Bone marrow (tissue), 2 donors: ENCODE results near the gene RPL38.

Experiments used
- DNase-seq, 2 donors: peaks; one replicate each; lab custom pipeline; 2025; lab: John Stamatoyannopoulos, UW

The RPL38 gene

DNA sequence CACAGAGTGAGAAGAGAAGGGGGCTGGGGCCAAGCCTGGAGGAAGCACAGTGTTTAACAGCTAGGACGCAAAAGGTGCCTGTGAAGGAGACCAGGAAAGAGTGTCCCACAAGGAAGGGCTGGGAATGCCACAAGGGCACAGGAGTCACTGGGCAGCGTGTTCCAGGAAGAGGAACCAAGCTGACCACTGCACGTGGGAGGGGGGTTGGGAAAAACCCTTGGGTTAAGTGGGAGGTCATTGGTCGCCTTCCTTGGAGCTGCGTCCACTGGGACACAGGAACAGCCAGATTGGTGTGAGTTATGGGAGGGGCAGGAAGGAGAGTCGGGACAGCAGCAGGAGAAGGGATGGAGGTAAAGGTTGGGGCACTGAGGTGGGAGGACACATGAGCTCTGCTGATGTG lies 22.8 kb downstream of the RPL38 start:
- no peak for DNase-seq

DNA sequence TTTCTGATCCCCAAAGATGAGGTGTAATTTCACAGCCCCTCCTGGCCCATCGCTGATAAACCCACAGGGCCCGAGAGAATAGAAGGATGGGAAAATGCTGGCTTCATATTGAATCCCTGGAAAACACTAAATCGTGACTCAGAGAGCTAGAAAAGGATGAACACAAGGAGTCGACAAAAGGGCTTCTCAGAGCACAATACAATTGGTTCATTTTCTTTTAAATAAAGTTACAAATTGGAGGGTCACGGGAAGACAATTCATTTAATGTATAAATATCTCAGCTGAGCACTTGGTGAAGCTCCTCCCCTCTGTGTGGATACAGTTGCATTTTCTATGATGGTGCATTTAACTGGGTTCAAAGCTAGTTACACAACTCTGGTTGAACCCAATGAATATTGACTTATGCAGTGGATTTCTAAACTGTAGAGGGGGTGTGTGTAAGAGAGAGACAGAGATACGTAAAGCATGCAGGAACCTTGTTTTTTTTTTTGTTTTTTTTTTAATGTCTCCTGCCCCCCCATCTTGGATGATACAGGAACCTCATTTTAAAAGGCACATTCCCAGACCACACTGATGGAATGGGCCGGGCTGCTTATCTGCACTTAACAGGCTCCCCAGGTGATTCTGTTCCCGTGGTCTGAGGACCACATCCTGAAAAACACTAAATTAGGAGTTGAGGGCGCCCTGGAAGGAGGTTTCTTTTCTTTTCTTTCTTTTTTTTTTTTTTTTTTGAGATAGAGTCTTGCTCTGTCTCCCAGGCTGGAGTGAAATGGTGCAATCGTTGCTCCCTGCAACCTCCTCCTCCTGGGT lies 24.0 kb downstream of the RPL38 start:
- DNase-seq = no peak

DNA sequence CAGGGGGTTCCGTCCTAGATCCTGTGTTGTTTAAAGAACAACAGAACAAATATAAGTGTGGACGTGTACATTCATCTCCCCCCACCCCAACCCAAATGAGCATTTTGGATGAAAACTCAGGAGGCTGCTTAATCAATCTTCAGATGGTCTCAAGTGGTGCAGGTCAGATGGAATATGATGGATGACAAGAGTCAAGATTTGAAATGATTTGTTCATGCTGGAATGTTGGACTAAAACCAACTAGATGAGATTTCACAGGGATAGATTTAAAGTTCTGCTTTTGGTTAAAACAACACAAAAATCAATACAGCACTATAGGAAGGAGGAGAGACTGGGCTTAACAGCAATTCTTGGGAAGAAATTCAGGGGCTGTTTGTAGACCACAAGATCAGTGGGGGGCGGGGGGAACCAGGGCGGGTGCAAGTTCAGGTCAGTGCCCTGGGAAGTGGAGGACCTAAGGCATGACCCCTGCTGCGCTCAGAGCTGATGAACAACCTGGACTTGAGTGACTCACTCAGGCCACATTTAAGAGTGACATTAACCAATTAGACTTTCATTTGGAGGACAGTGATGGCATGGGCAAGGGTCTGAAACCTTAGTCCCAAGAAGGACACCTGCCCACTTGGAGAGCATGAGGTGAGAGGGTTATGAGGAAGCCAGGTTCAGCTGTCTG lies 25.0 kb downstream of the RPL38 start:
- no peak for DNase-seq

DNA sequence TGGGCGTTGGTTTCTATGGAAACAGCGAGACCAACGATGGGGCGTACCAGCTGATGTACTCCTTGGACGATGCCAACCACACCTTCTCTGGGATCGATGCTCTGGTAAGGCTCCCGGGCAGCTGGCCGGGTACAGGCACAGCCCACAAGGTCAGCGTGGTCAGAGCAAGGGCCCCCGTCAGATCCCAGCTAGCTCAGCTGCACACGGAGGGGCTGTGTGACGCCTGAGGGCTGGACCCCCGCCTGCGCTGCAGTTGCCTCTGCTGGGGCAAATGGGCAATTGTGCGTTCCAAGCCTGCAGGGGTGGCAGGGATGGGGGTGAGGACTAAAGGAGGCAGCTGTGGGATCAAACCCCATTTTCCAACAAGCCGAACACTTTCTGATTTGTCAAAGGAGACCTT lies 27.4 kb downstream of the RPL38 start:
- DNase-seq = no peak

DNA sequence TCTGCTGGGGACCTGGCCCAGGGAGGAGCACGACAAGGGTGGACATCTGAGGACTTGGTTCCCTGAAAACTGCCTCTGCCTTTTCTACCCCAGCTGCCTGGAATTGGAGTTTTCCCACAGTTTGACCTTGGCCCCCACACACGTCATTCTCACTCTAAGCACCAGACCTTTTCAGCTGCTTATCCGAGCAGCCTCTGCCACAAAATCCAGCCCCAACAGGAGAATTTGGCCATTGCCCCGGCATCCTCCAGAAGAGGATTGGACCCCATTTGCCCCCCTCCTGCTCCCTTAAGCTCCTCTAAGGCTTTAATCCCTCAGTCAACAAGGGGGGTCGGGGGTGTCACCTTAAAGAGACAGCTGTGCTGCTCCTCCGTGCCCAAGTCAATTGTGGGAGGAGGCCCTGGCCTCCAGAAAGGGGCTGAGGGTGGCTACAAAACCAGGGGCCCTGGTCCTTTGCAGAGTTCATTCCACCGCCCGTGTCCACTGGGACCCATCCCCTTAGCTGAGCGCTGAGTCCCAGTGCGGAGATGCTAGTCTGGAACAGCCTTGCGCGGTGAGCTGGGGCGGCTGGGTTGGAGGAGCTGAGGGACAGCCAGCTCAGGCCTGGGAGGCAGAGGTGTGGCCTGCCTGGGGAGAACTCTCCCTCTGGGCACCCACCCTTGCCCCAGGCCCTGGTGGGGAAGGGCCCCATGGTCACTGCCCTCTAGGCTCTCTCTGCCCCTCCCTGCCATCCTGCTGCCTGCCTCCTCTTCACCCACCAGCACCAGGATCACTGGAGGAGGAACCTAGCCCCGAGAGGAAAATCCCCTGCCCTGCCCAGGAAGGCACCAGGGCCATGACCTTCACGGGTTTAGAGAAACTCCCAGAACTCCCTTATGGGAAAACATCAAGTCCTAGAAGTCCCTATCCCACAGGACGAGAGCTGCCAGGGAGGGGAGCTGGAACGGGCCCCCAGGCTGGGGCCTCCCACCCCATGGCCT lies 28.7 kb downstream of the RPL38 start:
- DNase-seq = no peak

DNA sequence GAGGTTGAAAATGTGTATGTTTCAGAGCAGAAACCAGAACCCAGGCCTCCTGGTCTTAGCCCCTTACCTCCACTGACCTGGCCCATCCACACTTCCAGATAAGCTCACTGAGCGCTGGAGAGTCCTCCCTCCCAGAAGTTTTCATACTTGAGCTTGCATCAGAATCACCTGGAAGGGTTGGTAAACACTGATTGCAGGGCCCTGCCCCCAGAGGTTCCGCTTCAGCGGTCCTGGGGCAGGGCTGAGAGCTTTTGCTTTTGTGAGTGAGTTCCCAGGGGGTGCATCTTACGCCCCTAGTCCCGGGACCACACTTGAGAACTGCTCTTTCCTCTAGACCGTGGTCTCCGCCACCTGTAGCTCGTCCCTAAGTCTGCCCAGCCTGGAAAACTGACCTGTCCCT lies 30.5 kb downstream of the RPL38 start:
- no peak for DNase-seq

DNA sequence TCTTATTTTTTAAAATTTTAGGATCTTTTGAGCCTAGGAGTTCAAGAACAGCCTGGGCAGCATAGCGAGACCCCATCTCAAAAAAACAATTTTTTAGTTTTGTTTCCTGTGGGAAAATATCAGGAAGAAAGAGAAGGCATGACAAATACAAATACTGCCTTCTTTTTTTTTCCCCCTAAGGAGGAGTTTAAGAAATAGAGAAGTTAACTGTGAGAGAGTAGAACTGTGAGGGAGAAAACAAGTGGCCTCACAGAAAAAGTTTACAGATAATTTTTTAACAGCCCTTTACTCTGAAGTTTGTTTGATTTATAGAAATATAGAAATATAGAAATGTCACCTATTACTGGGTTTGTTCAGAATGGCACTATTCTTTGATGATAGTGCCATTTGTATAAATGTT lies 31.0 kb downstream of the RPL38 start:
- peak in 1 of 2 donors; percentile 42 for DNase-seq

DNA sequence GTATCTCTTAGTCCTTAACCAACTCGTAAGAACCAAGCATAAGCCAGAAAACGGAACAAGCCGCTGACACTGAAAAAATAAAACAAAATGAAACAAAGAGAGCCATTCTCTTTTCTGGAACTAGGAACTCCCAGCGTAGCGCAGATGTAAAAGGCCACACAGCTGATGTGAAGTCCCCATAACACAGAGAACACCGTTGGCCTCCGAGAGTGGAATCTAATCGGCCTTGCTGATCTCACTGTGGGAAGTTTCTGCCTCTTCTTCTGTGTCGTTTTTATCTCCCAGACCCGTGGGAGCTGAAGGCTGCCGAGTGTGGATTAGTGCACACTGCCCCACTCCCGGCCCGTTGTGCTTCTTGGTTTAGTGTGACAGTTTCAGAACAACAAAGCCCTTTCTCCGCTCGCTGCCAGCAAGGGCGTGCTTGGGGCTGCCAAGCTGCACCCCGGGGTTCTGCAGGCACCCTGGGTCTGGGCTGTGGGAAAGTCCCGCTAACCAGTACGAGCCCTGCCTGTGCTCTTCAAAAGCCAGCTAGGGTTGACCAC lies 31.6 kb downstream of the RPL38 start:
- DNase-seq = peak; percentile 15 to 73

DNA sequence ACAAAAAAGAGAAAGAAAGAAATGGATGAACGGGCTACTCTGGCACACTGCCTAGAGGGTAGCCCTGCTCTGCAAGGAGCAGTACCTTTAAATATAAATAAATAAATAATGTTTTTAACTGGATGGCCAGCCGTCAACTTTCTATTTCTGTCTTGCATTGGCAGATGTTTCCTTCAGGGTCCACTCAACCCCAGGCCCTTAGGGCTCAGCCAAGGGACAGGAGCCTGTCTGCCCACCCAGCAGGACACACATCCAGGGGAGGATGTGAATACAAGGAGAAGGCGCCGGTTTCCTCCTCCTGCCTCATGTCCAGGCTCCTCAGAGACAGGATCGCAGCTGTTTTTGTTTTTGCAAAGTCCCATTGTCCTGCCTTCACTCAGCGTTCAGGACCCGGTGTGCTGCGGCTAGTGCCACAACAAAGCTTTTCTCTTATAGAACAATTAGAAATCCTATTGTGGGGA lies 32.5 kb downstream of the RPL38 start:
- no peak for DNase-seq

DNA sequence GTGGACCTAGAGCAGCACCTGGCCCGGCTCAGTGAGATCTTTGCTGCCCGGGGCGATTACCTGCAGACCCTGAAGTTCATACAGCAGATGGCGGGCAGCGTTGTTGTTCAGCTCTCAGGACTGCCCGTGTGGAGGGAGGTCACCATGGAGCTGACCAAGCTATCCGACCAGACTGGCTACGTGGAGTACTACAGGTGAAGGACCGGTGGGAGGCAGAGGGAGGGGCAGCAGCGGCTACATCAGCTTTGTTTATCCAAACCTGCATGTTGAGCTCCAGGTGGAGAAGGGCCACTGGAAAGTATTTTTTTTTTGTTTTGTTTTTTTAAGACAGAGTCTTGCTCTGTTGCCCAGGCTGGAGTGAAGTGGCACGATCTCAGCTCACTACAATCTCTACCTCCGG lies 33.8 kb downstream of the RPL38 start:
- DNase-seq = no peak

DNA sequence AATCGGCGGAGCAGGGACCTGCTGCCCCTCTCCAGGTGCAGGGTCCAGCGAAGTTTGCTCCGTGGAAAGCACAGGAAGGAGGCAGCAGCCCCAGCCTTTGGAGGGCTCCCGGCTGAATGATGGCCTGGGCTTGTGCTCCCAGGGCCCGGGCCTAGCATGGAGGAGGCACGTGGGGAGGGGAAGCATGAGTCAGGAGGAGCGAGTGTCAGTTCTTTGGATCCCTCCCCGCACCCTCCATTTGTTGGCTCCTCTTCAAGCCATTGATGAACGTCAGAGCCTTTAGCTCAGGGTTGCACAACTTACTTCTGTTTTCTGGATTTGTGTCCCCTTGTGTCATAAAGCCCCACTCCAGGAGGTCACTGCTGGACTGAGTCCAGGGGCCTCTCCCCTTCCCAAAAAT lies 35.7 kb downstream of the RPL38 start:
- DNase-seq = peak; percentile 28 to 37

DNA sequence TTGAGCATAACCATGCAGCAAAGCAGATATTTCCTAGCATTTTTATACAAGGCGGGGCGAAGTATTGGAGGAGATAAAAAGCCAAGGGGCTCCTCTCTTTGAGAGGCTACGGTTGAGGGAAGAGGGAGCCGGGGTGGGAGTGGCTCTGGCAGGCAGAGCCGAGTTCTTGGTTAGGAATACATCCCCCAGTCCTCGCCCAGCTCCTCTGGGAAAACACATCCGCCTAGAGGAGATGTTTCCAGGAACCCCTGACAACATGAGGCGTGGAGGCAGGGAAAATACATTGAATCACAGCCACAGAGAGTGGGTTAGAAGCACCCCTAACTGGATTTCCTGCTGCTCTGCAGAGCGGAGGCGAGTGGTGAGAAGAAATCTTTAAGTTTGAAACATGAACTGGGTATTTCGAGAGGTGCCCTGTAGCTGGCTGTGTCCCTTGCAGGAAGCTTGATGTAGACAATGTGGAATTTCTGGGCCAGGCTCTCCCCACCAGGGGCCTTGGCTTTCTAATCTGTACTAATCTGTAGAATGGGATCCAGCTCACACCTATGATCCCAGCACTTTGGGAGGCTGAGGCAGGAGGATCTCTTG lies 37.2 kb downstream of the RPL38 start:
- DNase-seq = no peak

DNA sequence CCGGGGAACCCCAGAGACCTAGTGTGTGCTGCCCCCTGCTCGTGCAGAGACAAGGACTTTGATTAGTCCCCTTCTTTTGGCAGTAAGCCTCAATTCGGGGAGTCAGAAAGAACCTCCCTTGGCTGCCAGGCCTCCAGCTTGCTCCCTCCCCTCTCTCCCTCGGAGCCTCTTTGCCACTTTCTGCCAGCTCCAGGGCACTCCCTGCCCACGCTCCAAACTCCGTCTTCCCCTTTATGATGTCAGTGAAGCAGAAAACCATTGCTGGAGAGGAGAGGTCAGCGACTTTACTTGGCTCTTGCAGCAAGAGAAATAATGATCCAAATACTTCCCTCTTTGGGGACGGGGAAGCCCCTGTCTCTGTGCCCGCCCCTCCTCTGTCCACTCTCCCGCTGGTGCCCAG lies 38.0 kb downstream of the RPL38 start:
- no peak for DNase-seq

DNA sequence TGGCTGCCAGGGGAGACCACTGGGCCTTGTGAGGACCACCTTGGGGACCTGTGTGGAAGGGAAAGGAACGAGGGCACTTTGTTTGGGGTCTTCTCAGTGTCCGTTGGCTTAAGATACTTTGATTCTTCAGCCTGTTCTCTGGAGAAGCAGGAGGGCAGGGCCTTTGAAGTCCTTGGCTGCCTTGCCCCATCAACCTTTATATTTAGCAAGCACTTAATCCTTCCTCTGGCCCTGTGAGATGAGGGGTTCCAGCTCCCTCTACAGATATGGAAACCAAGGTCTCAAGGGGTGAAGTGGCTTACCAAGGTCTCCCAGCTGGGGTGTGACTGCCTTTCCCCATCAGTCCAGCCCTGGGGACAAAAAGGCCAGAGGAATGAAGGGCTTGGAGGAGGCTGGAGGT lies 38.4 kb downstream of the RPL38 start:
- DNase-seq = no peak

DNA sequence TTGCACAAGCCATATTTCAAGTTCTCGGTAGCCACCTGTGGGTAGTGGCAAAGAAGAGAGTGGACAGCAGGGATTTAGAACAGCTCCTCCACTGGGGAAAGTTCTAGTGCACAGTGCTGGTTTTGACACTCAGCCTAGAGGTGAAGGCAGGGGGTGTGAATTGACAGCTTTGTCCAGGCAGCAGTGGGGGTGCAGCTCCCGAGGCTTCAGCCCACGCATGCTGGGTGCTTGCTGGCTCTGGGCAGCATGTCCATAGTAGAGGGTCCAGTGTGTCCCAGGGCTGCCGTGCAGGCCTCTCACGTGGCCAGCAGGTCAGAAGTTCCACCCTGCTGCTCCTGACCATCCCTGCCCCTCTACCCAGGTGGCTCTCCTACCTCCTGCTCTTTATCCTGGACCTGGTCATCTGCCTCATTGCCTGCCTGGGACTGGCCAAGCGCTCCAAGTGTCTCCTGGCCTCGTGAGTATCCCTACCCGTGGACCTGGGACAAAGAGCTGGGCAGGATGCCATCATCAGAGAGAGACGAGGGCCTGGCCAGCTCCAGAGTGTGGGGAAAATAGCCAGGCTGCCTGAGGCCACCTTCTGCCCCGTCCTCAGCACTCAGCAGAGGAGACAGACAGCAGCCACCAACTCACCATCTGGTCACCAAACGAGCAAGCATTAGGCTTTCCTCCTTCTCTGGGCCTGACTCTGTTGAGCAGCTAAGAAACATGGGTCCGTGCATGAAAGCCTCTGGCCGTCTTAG lies 39.7 kb downstream of the RPL38 start:
- no peak for DNase-seq

DNA sequence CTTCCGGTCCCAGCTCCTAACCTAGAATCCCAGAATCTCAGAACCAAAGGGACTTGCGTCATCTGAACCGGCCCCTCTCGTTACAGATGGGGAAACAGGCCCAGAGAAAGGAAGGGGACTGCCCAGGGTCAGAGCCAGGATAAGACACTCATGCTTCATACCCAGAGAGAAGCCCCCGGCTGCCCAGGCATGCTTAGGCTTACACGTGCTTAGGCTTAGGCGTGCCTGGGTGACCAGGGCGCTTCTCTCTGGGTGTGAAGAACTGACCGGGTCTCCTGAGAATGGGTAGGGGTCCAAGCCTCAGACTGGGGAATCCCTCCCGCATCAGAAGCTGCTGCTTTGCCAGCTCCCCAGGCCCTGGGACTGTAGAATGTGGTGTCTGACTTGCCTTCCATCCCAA lies 40.6 kb downstream of the RPL38 start:
- no peak for DNase-seq

DNA sequence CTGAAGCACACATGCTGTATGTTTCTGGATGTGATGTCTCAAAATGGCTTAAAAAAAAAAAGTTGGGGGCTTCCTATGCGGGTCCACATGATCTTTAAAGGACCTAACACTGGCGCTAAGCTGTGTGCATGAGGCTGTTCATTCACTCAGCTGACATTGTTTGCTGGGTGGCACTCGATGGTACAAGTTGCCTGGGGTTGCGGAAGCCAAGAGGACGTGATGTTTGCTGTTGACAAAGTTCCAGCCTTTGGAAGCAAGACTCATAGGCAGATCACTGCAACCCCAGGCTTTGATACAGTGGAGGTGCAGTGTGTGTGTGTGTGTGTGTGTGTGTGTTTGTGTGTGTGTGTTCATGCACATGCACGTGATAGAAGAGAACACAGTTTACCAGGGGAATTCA lies 41.1 kb downstream of the RPL38 start:
- no peak for DNase-seq

DNA sequence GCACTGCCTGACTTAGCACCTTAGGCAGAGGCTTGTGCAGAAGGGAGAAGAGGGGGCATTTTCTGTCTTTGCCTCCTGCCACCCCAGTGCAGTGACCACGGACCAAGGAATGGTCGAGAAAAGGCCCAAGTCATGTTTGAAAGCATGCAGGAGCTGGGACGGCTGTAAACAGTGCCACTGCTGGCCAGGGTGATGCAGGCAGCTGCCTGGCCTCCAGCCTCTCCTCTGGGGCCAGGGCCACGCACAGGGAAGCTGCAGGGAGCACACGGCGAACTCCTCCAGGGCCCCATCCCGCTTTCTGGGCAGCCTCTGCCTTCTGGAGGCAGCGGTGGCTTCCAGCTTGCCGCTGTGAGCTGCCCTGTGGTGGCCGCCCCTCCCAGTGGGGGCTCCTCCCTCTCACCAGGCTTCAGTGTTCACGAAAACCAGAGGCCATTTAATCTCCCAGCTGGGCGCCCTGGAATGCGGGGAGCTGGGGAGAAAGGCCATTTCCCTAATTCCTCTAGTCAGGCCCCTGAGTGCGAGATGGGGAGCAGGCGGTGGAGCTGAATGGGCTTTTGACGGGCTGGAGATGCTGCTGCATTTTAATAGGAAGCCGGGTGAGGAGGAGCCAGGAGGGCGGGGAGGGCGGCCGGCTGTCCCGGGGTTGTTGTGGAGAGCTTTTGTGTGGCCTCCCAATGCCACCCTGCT lies 41.8 kb downstream of the RPL38 start:
- no peak for DNase-seq

DNA sequence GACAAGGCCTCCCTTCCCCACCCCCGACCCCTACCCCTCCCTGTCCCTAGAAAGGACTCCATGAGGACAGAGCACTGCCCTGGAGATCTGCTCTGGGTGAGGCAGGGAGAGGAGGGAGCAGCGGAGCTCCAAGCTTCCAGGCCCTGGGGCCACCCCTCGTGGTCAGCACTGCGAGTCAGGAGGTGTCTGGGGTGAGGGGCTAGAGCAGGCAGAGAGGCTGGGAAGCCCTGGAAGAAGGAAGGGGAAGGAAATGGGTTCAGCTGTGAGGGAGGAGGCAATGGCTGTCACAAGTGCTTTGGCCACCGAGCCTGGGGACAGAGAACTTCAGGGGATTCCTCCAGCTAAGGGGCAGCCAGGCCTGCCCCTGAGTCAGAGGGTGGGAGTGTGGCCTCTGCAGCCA lies 42.4 kb downstream of the RPL38 start:
- no peak for DNase-seq

DNA sequence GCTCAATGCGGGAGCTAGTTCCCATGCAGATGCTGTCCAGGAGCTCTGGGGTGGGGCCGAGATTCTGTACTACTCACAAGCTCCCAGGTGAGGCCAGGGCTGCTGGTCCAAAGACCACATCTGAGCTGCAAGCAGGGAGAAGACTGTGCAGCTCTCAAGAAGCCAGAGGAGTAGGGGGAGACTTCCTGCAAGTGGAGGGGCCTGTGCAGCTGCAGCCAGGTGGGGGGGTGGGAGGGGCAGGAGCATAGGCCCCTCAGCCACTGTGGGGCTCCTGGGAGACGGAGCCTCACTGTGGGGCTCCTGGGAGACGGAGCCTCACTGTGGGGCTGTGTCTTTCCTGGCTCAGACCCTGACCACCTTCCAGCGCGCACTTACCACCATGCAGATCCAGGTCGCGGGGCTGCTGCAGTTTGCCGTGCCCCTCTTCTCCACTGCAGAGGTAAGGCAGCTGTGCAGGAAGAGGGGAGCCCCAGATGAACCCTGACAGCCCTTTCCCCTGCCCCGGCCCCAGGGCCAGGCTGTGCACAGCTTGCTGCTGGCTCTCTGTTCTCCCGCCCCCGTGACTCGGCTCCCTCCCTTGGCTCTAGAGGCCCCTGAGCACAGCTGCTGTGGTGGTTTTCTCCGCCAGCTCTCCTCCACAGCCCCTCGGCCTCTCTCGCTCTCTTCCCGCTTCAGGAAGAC lies 46.3 kb downstream of the RPL38 start:
- DNase-seq = no peak
